ENCODE results near the gene GLB1L3.

The GLB1L3 gene

GRCh38 chr11:134346101-134346975 is 70.2 kb downstream of the GLB1L3 start:
- DNase-seq = no peak

- DNase-seq = no peak
Observed at GRCh38 chr11:134346976-134347350, 70.8 kb downstream of the GLB1L3 start.

- DNase-seq = no peak
Observed at GRCh38 chr11:134347441-134347840, 71.3 kb downstream of the GLB1L3 start.

- no peak for DNase-seq
Observed at GRCh38 chr11:134349109-134349801, 73.1 kb downstream of the GLB1L3 start.

- no peak for DNase-seq
Observed at GRCh38 chr11:134349802-134350355, 73.7 kb downstream of the GLB1L3 start.

- no peak for DNase-seq
Observed at GRCh38 chr11:134350381-134350780, 74.2 kb downstream of the GLB1L3 start.

GRCh38 chr11:134352111-134352510 is 75.9 kb downstream of the GLB1L3 start:
- DNase-seq = no peak

GRCh38 chr11:134355136-134355535 is 79.0 kb downstream of the GLB1L3 start:
- DNase-seq = no peak

- DNase-seq = no peak
Observed at GRCh38 chr11:134355656-134356055, 79.5 kb downstream of the GLB1L3 start.

GRCh38 chr11:134356656-134357544 is 80.7 kb downstream of the GLB1L3 start:
- DNase-seq = no peak

GRCh38 chr11:134357545-134357839 is 81.3 kb downstream of the GLB1L3 start:
- no peak for DNase-seq

- no peak for DNase-seq
Observed at GRCh38 chr11:134358165-134358855, 82.1 kb downstream of the GLB1L3 start.

GRCh38 chr11:134358856-134359490 is 82.8 kb downstream of the GLB1L3 start:
- DNase-seq = no peak

- DNase-seq = no peak
Observed at GRCh38 chr11:134359646-134360045, 83.5 kb downstream of the GLB1L3 start.

- DNase-seq = peak; percentile 89
Observed at GRCh38 chr11:134360050-134360835, 84.1 kb downstream of the GLB1L3 start.

- DNase-seq = no peak
Observed at GRCh38 chr11:134361661-134362060, 85.5 kb downstream of the GLB1L3 start.

- DNase-seq = no peak
Observed at GRCh38 chr11:134362192-134362901, 86.2 kb downstream of the GLB1L3 start.

GRCh38 chr11:134363161-134363560 is 87.0 kb downstream of the GLB1L3 start:
- no peak for DNase-seq

- no peak for DNase-seq
Observed at GRCh38 chr11:134363592-134363991, 87.4 kb downstream of the GLB1L3 start.

GRCh38 chr11:134364261-134364660 is 88.1 kb downstream of the GLB1L3 start:
- DNase-seq = no peak

Measured in NCI-H1092 (cell line).